Measurements from ENCODE around the gene NRP1. TPM values are rescaled to one million over a fixed set of nuclear protein-coding genes. Genes with fewer than 3 reads are reported as not detected.

Gene NRP1
- total RNA-seq, 4 donors from 2014 or later, result 91.8 to 175 (median 142) TPM

GRCh38 chr10:33178026-33178755, 156.3 kb downstream of the NRP1 start:
- TF ChIP-seq CTCF (IDR thresholded peaks at IDR 0.05; ENCODE audit: low read depth), result no peak

GRCh38 chr10:33176688-33177087, 157.8 kb downstream of the NRP1 start:
- TF ChIP-seq CTCF (IDR thresholded peaks at IDR 0.05; ENCODE audit: low read depth), result no peak

GRCh38 chr10:33174674-33175434, 159.6 kb downstream of the NRP1 start:
- no peak for TF ChIP-seq CTCF (IDR thresholded peaks at IDR 0.05; ENCODE audit: low read depth)

GRCh38 chr10:33165911-33166310, 168.6 kb downstream of the NRP1 start:
- no peak for TF ChIP-seq CTCF (IDR thresholded peaks at IDR 0.05; ENCODE audit: low read depth)

- TF ChIP-seq CTCF (IDR thresholded peaks at IDR 0.05; ENCODE audit: low read depth), result no peak
These were observed 170.3 kb downstream of the NRP1 start for GRCh38 chr10:33164060-33164709.

GRCh38 chr10:33162248-33162575, 172.3 kb downstream of the NRP1 start:
- TF ChIP-seq CTCF (IDR thresholded peaks at IDR 0.05; ENCODE audit: low read depth), result no peak
